Stimulated activated CD8-positive, alpha-beta memory T cell treated with anti-CD3 and anti-CD28 coated beads, Interleukin-12 subunit alpha, Interleukin-12 subunit beta, amount 100 ng/mL, for 1 hour (primary cell): ENCODE data around the gene UCHL1.
"Not testable (repeated sequence)": the region's sequence is repeated elsewhere in the genome, so short reads cannot be mapped to it uniquely, and the experiment has no call there.

Source experiments
- DNase-seq: peaks from one replicate; pipeline ENCODE4 v3.0.0-alpha.2; 2020; ENCODE audit warnings: low read depth

The UCHL1 gene

GRCh38 chr4:41236508-41236907, 20.2 kb upstream of the UCHL1 start:
- no peak for DNase-seq

- no peak for DNase-seq
Measured at GRCh38 chr4:41241919-41242318, 14.8 kb upstream of the UCHL1 start.

GRCh38 chr4:41245983-41246382, 10.7 kb upstream of the UCHL1 start:
- DNase-seq = no peak

DNA sequence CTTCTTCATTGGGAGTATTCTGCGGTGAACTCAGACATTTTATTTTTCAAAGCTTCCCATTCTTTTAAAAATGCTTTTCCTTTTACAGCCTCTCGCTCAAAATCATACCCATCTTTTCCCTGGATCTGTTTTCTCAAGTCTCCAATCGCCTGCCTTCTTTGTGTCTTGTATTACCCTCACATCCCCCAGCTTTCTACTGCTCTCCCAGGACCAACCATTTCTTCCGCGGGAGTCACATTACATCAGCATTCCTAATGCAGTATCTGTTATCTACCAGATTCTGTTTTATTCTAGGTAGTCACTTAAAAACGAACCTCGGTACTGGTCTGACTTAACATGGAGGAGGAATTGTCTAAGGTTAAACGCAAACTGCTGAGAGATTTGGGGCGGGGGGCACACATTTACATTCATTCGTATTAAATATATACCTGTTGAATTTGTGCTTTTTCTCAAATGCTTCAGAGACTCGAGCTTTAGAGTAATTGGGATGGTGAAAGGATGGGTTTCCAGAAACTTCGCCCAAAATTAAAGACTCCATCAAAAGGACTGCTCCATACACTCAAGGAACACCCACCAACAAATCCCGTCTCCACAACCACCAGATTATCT, 493 bp upstream of the UCHL1 start:
- no peak for DNase-seq

DNA sequence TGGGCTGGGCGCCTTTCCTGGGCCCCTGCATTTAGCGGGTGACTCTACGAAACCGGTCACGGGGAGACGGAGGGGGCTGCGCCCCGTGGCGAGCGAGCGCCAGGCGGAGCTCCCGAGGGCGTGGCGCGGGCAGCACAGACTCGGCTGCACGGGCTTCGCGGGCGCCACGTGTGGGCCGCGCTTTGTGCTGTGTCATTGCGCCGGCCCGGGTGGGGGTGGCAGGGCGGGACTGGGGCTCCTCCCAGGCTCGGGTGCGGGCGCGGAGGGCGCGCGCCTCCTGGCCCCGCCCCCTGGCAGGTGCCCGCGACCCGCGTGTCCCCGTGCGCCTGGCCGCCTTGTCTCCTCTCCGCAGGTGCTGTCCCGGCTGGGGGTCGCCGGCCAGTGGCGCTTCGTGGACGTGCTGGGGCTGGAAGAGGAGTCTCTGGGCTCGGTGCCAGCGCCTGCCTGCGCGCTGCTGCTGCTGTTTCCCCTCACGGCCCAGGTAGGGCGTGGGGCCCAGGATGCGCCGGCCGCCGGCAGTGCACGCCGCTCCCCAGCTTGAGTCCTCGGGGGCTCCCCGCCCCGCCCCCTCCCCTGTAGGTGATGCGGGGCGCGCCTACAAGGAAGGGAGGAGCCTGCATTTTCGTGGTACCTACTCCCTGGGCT, 651 bp downstream of the UCHL1 start:
- no peak for DNase-seq

- DNase-seq = no peak
Measured at GRCh38 chr4:41257906-41258305, 1.2 kb downstream of the UCHL1 start.

GRCh38 chr4:41258783-41259182, 2.1 kb downstream of the UCHL1 start:
- no peak for DNase-seq

- DNase-seq = no peak
Measured at GRCh38 chr4:41260116-41260733, 3.5 kb downstream of the UCHL1 start.

- DNase-seq = no peak
Measured at GRCh38 chr4:41262198-41262597, 5.5 kb downstream of the UCHL1 start.

GRCh38 chr4:41264212-41264611, 7.5 kb downstream of the UCHL1 start:
- DNase-seq = no peak

DNA sequence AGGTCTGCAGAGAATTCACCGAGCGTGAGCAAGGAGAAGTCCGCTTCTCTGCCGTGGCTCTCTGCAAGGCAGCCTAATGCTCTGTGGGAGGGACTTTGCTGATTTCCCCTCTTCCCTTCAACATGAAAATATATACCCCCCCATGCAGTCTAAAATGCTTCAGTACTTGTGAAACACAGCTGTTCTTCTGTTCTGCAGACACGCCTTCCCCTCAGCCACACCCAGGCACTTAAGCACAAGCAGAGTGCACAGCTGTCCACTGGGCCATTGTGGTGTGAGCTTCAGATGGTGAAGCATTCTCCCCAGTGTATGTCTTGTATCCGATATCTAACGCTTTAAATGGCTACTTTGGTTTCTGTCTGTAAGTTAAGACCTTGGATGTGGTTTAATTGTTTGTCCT, 11.3 kb downstream of the UCHL1 start:
- no peak for DNase-seq

DNA sequence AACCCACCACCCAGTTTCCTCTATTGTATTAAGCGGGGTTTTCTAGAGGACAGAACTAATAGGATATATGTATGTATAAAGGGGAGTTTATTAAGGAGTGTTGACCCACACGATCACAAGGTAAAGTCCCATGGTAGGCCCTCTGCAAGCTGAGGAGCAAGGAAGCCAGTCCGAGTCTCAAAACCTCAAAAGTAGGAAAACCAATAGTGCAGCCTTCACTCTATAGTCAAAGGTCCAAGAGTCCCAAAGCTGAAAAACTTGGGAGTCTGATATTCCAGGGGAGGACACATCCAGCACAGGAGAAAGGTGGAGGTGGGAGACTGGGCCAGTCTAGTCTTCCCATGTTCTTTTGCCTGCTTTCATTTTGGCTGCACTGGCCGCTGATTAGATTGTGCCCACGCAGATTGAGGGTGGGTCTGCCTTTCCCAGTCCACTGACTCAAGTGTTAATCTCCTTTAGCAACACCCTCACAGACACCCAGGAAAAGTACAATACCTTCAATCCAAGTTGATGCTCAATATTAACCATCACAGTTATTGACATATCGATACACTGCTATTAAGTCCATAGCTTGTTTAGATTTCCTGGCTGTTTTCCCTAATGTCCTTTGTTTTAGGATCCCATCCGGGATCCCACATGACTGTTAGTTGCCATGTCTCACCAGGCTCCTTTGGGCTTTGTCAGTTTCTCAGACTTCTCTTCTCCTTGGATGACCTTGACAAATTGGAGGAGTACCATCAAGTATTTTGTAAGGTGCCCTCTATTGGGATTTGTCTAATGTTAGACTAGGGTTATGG, 12.2 kb downstream of the UCHL1 start:
- DNase-seq = no peak

- DNase-seq = no peak
Measured at GRCh38 chr4:41269682-41270081, 13.0 kb downstream of the UCHL1 start.

DNA sequence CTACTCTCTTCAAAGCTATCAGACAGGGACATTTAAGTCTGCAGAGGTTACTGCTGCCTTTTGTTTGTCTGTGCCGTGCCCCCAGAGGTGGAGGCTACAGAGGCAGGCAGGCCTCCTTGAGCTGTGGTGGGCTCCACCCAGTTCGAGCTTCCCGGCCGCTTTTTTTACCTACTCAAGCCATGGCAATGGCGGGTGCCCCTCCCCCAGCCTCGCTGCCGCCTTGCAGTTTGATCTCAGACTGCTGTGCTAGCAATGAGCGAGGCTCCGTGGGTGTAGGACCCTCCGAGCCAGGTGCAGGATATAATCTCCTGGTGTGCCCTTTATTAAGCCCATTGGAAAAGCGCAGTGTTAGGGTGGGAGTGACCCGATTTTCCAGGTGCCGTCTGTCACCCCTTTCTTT, 19.2 kb downstream of the UCHL1 start:
- not testable (repeated sequence) for DNase-seq

DNA sequence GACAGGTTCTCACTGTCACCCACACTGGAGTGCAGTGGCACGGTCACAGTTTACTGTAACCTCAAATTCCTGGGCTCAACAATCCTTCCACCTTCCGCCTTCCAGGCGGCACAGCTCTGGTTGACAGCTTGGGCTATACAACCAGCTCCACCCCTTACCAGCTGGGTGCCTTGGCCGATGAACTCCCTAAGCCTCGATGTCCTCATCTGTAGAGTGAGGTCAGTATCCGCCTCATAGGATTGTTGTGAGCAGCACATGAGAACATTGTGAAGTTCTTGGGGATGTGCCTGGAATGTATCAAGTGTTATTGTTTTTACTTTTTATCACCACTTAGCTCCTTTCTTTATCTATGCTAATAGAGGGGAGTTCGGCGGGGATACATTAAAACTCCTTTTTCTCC, 23.3 kb downstream of the UCHL1 start:
- DNase-seq = no peak

DNA sequence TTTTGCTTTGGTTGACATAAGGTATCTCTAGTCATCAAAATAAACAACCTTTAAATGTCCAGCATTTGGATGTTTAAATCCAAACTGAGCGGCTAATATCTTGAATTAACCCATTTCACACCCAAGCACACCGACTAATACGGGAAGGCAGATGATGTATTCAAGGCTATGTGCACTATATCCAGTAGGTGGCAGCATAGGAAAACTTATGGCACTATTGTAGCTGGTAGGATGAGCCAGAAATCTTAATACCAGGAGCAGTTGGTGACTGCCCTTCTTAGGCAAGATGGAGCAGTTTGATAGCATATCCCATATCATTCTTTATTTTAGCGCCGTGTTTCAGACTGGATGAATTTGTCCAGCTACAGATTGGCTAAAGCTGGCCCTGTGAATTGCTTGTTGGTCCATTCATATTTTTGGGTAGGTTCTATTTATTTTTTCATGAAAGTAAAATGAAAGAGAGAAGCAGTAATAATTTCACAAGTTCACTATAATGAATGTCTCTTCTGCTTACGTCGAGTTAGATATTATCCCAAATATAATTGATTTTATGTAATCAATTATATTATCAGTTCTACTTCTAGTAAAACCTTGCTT, 24.4 kb downstream of the UCHL1 start:
- no peak for DNase-seq

GRCh38 chr4:41282366-41282765, 25.6 kb downstream of the UCHL1 start:
- no peak for DNase-seq

DNA sequence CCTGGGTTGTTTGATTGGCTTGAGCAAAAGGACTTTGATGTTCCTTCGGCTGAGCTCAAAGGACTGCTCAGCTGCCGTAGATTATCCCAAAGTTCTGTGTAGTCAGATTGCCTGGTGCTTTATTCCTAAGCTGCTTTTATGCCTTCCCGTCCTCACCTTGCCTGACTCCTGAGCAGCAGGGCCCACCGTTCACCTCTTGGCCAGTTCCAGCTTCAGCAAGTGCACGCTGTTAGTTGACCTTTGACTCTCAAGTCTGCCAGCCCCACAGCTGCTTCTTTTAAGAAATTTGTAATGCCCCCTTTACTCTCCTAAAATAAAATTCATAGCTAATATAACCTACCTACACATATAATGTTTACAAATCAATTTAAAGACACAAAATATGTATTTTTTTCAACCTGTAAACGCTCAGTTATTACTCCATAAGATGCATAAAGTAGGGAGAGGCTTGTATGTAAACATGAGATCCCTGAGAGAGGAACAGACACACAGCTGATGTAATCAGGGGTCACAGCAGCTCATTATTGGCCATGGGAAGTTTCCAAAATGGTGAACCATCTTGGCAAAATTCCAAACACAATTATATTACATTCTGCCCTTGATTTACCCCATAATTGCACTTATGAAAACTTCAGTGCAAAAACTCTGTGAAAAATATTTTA, 28.6 kb downstream of the UCHL1 start:
- no peak for DNase-seq

DNA sequence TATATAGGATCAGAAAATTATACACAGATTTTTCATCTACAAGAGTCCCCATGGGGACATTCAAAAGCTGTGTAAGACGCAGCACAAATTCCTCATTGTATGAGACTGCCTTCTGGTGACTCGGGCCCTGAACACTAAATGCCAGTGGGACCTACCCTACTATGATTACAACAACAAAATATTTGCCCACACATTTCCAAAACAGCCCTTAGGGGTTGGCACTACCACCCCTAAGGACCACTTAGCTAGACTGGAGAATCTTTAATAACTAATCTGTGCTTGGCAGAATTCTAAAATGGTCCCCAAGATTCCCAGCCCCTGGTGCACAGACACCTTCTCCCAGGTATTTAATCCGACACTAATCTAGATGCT, 29.1 kb downstream of the UCHL1 start:
- DNase-seq = no peak

DNA sequence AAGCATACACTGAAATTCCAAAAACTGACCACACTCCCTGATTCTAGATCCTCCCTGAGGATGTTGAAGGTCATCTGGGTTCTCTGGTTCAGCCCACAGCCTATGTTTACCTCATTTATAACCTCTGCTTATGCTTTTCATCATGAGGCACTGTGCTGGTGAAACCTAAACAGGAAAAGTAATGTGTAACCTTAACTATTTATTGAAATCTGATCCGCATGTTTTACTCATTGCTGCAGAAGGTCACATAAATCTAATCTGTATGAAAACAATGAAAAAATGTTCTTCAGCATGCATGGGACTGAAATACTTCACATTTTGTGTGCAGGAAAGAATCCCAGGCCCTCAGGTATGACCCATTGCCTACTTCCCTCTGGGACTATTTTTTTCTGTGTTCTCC, 30.3 kb downstream of the UCHL1 start:
- DNase-seq = no peak

DNA sequence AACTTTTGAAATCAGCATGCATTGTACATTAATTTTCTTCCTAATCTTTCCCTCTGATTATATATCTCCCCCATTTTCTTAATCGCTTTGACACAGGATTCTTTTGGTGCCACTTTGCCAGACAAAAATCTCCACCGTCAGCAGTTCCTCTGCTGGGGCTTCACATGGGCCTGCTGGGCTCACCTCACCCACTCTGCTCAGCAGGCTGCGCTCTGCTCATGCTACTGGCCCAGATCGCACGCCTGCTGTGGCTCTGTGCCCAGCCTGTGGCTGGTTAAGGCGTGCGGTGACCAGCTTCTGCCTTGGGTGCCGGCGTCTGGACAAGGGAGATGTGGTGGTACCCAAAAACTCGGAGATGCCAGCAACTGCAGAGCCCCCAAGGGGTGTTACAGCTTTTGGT, 31.1 kb downstream of the UCHL1 start:
- no peak for DNase-seq

GRCh38 chr4:41288254-41288653, 31.5 kb downstream of the UCHL1 start:
- no peak for DNase-seq
